Colonic mucosa (tissue), 4 donors: ENCODE data around the gene VLDLR. TPM values are rescaled to one million over a fixed set of nuclear protein-coding genes. Genes with fewer than 3 reads are reported as not detected.

Source experiments
- DNase-seq: peaks from one replicate; pipeline ENCODE4 v3.0.0-alpha.2; 2020
- H3K27ac ChIP-seq: fragments of 200-600 bp; one replicate; pipeline ENCODE4 v1.8.0; 2021
- H3K27me3 ChIP-seq: fragments of 200-600 bp; one replicate; pipeline ENCODE4 v1.8.0; 2021
- H3K36me3 ChIP-seq: fragments of 200-600 bp; one replicate; pipeline ENCODE4 v1.8.0; 2021
- H3K4me1 ChIP-seq: fragments of 200-600 bp; one replicate; pipeline ENCODE4 v1.8.0; 2021; ENCODE audit warnings: mild to moderate bottlenecking
- H3K4me3 ChIP-seq: fragments of 200-600 bp; one replicate; pipeline ENCODE4 v1.8.0; 2021
- H3K9ac ChIP-seq, 2 donors: one replicate each; pipeline ENCODE4 v1.7.0; 2013; ENCODE audit warnings: control low read depth in 2 of 2, low read depth in 2 of 2, low read length in 2 of 2
- H3K9me3 ChIP-seq: fragments of 200-600 bp; one replicate; pipeline ENCODE4 v1.8.0; 2021
- intact Hi-C: fragments of 100-400 bp; cut with DNase I; formaldehyde crosslinking; loops from one replicate; pipeline ENCODE4 v1.14.1; 2022
- total RNA-seq, 2 donors: library from RNA; stranded (reverse); fragmentation: NEBNext Ultra II Directional in 1 of 2; extraction: Animal tissue kit (Norgen Biotek cat#: 25700) in 1 of 2; gene quantifications; one replicate each; pipeline ENCODE4 v1.2.1, GENCODE V29; 2021
- TF ChIP-seq, protein P1 (sequence below): fragments of 200-600 bp; IDR thresholded peaks from one replicate; pipeline ENCODE4 v1.8.0; 2022; ENCODE audit warnings: antibody characterized with exemption, mild to moderate bottlenecking
- donor health status: healthy.
- donor health status: DM: no; HTN: no; CAD: no.
- donor health status: DM: no; HTN: no; CAD: no.

VLDLR gene
- total RNA-seq, 2 donors from 2014 or later = 7.9 to 21.5 TPM

DNA sequence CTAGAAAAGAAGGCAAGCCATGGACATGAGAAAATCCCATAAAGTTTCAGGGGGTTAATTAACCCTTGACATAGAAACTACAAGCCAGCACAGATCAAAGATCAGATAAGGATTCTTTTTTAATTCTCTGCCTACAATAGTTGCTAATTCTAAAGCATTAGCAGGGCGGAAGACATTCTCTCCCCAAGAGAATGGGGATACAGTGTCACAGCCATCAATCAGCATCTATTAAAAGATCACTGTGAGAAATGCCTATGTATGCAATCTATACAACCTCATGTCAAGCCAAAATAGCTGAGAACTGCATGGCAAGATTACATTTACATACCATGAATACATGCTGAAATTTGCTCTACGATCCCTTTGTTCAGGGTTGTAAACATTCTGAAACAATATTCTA is 14.3 kb downstream of the VLDLR start:
- Histone ChIP-seq H3K27ac (no peak overlapping the region), H3K4me1 (no peaks in the 10 kb centered on the region), H3K4me3 (no peak overlapping the region), H3K36me3 (no peaks in the 10 kb centered on the region), H3K9me3 (no peaks in the 10 kb centered on the region), H3K27me3 (no peaks in the 10 kb centered on the region), H3K9ac (no peak overlapping the region)
- no peak for DNase-seq
- intact Hi-C loops = no loop called here
- TF ChIP-seq, protein P1, sequence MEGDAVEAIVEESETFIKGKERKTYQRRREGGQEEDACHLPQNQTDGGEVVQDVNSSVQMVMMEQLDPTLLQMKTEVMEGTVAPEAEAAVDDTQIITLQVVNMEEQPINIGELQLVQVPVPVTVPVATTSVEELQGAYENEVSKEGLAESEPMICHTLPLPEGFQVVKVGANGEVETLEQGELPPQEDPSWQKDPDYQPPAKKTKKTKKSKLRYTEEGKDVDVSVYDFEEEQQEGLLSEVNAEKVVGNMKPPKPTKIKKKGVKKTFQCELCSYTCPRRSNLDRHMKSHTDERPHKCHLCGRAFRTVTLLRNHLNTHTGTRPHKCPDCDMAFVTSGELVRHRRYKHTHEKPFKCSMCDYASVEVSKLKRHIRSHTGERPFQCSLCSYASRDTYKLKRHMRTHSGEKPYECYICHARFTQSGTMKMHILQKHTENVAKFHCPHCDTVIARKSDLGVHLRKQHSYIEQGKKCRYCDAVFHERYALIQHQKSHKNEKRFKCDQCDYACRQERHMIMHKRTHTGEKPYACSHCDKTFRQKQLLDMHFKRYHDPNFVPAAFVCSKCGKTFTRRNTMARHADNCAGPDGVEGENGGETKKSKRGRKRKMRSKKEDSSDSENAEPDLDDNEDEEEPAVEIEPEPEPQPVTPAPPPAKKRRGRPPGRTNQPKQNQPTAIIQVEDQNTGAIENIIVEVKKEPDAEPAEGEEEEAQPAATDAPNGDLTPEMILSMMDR = no peak

DNA sequence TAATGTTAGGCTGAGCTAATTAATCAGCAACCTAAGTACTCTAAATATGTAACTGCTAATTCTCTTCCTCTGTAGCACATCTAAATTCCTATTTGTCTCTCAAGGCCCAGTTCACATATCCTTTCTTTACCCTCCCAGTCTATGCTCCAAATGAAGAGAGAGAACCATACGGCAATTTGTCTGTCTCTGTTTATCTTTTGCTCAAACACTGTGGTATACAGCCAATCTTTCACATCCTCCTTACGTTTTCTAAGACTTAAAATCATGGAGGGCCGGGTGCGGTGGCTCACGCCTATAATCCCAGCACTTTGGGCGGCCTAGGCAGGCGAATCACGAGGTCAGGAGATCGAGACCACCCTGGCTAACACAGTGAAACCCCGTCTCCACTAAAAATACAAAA is 15.8 kb downstream of the VLDLR start:
- Histone ChIP-seq H3K27ac (no peak overlapping the region), H3K4me3 (no peak overlapping the region), H3K9me3 (no peaks in the 10 kb centered on the region), H3K4me1 (no peaks in the 10 kb centered on the region), H3K36me3 (no peaks in the 10 kb centered on the region), H3K9ac (no peak overlapping the region), H3K27me3 (no peaks in the 10 kb centered on the region)
- no peak for DNase-seq
- intact Hi-C loops = no loop called here
- TF ChIP-seq, protein P1 = no peak

DNA sequence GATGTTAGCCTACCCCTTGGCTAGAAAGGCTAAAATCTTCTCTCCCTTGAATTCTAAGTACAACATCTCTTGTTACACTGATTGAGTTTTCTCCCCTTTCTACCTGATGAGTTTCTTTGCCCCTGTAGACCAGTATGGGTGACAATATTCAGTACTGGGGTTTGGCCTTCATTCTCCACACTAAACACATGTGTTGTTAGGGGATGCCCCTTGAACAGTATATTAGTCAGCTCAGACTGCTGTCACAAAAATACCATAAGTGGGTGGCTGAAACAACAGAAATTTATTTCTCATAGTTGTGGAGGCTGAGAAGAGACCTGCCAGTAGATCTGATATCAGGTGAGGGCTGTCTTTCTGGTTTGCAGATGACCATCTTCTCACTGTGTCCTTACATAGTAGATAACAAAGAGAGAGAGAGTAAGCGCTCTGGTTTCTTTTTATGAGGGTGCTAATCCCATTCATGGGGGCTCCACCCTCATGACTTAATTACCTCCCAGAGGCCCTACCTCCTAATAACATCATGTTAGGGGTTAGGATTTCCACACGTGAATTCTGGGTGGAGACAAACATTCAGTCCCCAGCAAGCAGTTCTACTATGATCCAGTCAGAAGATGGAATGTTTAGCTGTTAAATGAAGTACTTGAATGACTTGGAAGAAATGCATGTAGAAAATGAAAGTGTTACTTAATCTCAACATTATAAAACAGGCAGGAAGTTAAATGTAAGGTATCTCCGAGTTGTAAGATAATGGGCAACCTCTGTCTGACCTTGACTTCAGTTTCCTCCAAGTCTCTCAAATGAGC is 17.5 kb downstream of the VLDLR start:
- TF ChIP-seq, protein P1 = no peak
- no peak overlapping the region for H3K27ac ChIP-seq
- H3K9me3 ChIP-seq = no peaks in the 10 kb centered on the region
- H3K4me1 ChIP-seq = no peaks in the 10 kb centered on the region
- H3K9ac ChIP-seq = no peak overlapping the region
- no peak for DNase-seq
- H3K4me3 ChIP-seq = no peak overlapping the region
- H3K27me3 ChIP-seq = no peaks in the 10 kb centered on the region
- intact Hi-C loops = no loop called here
- H3K36me3 ChIP-seq = no peaks in the 10 kb centered on the region

DNA sequence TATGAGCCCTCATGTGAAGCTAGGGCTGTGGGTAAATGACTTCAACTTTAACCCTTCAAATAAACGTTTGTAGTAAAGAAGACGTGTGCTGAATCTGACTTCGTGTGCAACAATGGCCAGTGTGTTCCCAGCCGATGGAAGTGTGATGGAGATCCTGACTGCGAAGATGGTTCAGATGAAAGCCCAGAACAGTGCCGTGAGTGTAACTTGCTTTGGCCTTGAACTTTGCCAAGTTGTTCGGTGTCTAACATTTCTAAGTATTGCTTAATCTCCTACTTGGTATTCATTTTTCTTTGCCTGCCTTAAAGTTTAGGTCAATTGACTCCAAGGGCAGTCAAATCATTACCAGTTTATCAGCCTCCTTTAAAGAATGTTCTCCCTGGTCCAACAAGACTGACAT is 18.2 kb downstream of the VLDLR start:
- TF ChIP-seq, protein P1 = no peak
- H3K9ac ChIP-seq = no peak overlapping the region
- no peaks in the 10 kb centered on the region for H3K36me3 ChIP-seq
- no peaks in the 10 kb centered on the region for H3K27me3 ChIP-seq
- no peak overlapping the region for H3K4me3 ChIP-seq
- no peak for DNase-seq
- H3K9me3 ChIP-seq = no peaks in the 10 kb centered on the region
- H3K4me1 ChIP-seq = no peaks in the 10 kb centered on the region
- intact Hi-C loops = no loop called here
- H3K27ac ChIP-seq = no peak overlapping the region

DNA sequence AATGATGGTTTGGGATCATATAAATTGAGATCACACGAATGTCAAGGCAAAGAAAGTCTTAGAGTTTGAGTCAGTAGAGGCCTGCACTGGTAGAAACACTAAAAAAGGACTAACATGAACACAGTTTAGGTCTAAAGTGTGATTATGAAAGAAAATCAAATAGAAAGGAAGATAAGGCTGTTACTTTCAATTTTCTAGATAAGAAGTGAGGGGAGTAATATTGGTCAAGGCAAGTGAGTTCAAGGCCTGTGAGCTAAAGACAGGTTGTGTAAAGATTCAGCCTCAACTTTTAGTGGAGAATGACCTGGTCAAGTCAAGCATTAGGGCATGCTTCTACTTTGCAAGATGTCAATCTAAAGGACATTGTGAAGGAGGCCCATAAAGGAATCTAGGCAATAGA is 19.0 kb downstream of the VLDLR start:
- Histone ChIP-seq H3K4me1 (no peaks in the 10 kb centered on the region), H3K9me3 (no peaks in the 10 kb centered on the region), H3K36me3 (no peaks in the 10 kb centered on the region), H3K9ac (no peak overlapping the region), H3K27ac (no peak overlapping the region), H3K4me3 (no peak overlapping the region), H3K27me3 (no peaks in the 10 kb centered on the region)
- no peak for DNase-seq
- TF ChIP-seq, protein P1 = no peak
- intact Hi-C loops = no loop called here
